GM19324 (cell line): ENCODE results near the gene ZP1.

Source experiments
- ATAC-seq: cut with Tn5 transposase; IDR thresholded peaks from one replicate; pipeline ENCODE4 v1.9.1; 2021; ENCODE audit warnings: mild to moderate bottlenecking, moderate library complexity; ENCODE audit not compliant: unreplicated experiment, low FRiP score

The ZP1 gene

DNA sequence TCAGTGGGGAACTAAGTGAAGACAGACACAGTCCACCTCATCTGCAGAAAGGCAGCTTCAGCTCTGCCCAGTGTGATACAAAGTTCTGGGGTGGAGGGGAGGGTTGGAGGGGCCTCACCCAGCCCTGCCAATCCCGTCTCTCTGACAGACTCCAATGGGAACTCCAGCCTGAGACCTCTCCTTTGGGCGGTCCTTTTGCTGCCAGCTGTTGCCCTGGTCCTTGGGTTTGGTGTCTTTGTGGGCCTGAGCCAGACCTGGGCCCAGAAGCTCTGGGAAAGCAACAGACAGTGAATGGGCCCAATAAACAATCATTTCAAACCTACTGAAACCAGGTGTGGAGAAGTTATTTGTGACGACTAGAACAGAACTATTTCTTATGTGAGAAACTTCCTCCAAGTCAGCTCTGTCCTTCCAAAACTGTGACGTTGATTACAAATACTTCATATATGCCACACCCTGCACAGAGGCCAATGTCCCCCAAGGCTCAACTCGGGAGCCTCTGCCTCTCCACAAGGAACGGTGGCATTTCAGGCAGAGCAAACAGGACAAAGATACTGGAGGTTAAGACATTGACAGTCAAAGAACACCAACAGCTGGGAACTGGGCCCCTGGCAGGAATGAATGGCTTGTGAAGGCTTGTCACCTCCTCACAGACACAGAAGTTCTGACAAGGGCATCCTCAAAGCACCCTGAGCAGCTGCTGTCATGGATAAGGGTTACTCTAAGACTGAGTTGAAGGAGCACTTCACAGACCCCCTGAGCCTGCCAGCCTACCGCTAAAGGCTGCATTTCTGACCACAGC, 8.2 kb downstream of the ZP1 start:
- no peak for ATAC-seq

DNA sequence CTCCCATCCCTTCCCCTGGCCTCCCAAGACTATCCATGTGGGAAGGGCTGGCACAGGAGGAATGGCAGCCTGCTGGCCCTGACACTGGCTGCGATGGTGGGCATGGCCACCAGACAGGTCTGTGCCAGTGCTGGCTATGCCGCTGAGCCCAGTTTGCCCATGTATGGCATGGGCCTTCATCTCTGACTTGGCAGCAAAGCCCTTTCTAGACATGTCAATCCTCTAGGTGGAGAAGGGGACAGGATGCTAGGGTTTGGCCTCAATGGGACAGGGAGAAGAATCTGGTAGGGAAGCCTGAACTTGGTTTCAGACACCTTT, 8.8 kb downstream of the ZP1 start:
- no peak for ATAC-seq

GRCh38 chr11:60878245-60879101, 11.1 kb downstream of the ZP1 start:
- ATAC-seq: no peak

GRCh38 chr11:60879104-60879503, 11.8 kb downstream of the ZP1 start:
- no peak for ATAC-seq

- ATAC-seq: no peak
Measured at GRCh38 chr11:60879971-60880588, 12.7 kb downstream of the ZP1 start.

DNA sequence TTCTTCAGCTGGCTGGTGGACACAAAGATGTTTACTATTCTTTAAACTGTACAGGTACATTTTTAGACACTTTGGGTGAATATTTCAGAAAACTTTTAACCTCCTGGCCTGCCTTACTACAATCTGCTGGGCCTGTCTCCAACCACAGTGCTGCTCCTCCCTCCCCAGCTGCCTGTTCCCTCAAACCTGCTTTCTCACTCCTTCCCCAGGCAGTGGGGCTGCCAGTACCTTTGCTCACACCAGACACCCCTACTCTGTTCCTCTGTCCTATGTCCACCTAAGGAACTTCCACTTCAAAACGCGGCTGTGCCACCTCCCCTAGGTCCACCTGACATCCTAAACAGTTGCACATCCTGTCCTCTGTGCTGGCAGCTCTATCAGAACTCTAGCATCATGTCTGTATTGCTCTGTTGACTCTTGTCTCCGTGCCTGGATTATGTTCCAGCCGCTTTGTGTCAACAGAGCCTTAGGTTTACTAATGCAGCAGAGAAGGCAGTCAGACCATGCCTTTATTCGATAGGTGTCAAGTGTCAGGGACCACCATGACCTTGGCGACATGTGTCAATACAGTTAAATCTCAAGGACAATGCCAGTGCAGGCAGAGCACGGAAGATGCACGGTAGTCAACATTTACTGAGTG, 13.4 kb downstream of the ZP1 start:
- no peak for ATAC-seq

DNA sequence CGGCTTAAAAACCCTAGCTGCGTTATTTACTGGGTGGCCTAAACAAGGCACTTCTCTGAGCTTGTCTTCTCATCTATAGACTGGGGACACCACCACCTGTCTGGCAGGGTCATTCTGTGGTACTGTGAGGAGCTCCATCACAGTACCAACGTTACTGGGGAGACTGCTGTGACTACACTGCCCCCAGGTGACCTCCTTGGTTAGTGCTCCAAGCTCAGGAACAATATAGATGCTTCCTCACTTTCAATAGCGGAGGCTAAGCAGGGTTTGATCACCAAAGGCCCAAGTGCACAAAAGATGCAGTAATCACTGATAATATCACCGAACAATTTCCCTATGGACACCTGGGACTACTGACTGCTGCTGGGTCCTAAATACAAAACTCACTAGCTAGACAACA, 20.2 kb downstream of the ZP1 start:
- no peak for ATAC-seq

- ATAC-seq: no peak
Measured at GRCh38 chr11:60889869-60890311, 22.5 kb downstream of the ZP1 start.

- ATAC-seq: no peak
Measured at GRCh38 chr11:60890696-60891095, 23.4 kb downstream of the ZP1 start.

GRCh38 chr11:60891103-60891741, 23.9 kb downstream of the ZP1 start:
- ATAC-seq: no peak

GRCh38 chr11:60895687-60896086, 28.3 kb downstream of the ZP1 start:
- no peak for ATAC-seq

- ATAC-seq: no peak
Measured at GRCh38 chr11:60897496-60897895, 30.2 kb downstream of the ZP1 start.

DNA sequence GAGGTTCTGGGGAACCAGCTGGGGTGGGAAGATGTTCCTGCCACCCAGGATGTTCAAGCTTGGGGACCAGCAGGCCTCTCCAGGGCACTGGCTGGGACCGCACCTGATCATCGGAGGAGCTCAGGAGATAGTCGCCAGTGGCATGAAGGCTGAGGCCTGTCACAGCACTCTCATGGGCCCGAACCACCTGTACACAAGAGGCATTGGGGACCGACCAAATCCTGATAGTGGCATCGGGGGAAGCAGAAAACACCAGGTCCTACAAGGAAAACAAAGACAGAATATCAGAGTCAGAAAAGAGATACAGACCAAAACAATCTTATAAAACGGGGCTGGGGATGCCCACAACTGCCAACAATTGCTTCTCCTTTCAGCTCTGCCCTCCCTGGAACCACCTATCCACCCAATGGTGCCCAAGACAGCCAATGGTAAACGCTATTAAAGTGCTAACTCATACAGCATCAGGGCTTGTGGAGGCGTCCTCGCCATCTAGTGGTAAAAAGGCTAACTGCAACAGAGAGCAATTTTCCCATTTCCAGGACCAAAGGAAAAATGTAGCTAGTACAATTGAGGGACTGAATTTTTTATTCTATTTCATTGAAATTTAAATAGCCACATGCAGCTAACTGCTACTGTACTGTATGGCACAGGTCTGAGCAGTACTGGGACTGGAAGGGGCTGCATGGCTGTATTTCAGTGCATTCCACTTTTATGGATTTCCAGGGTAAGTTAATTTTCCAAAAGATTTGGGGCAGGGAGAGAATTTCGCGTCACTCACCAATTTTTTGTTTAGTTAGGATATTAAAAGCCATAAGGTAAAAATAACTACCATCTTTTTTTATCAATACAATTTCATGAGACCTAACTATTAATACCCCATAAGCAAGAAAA, 31.9 kb downstream of the ZP1 start:
- ATAC-seq: no peak

DNA sequence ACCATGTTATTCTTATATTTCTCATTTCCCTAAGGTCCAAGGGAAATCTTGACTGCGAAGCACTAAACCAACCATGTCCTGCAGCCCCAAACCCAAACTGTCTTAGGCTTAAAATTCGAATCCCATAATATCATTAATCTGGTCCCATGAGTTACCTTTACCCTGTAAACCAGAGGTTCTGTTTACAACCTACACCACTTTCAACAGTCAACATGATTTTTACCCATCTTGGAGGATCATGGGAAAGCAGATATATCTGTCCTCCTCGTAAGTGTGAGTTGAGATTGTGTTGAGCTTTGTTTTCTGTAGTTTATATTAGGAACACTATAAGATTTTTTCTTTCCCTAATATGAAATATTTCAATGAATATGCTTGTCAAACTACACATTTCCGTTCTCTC, 32.6 kb downstream of the ZP1 start:
- ATAC-seq: no peak

GRCh38 chr11:60900673-60901404, 33.5 kb downstream of the ZP1 start:
- no peak for ATAC-seq

- no peak for ATAC-seq
Measured at GRCh38 chr11:60902625-60903024, 35.3 kb downstream of the ZP1 start.

- ATAC-seq: no peak
Measured at GRCh38 chr11:60905047-60905446, 37.7 kb downstream of the ZP1 start.

- ATAC-seq: no peak
Measured at GRCh38 chr11:60905551-60906113, 38.3 kb downstream of the ZP1 start.
